Fibroblast of lung (primary cell): Measurements from ENCODE around the gene WDR45B. TPM values are rescaled to one million over a fixed set of nuclear protein-coding genes. Genes with fewer than 3 reads are reported as not detected.

Experiments used
- DNase-seq, 2 donors: peaks; one replicate each; pipeline versions ENCODE4 v3.0.0 to v3.0.0-alpha.2; 2010; ENCODE audit warnings: low read depth in 2 of 2
- H2AFZ ChIP-seq: 2 replicates; pipeline ENCODE4 v1.5.1; 2012; ENCODE audit warnings: low read length, control low read depth, inconsistent platforms
- H3K27ac ChIP-seq: 2 replicates; pipeline ENCODE4 v1.5.1; 2011; ENCODE audit warnings: low read length, control low read depth; ENCODE audit not compliant: insufficient read depth
- H3K27me3 ChIP-seq: 2 replicates; pipeline ENCODE4 v1.5.1; 2011; ENCODE audit warnings: mild to moderate bottlenecking, low read length; ENCODE audit not compliant: control insufficient read depth, insufficient read depth
- H3K36me3 ChIP-seq: 2 replicates; pipeline ENCODE4 v1.5.1; 2011; ENCODE audit warnings: low read length; ENCODE audit not compliant: control insufficient read depth, insufficient read depth
- H3K4me1 ChIP-seq: 2 replicates; pipeline ENCODE4 v1.5.1; 2011; ENCODE audit warnings: low read length; ENCODE audit not compliant: control insufficient read depth, insufficient read depth; ENCODE audit errors: extremely low read depth
- H3K4me2 ChIP-seq: 2 replicates; pipeline ENCODE4 v1.5.1; 2011; ENCODE audit warnings: low read length, control low read depth; ENCODE audit not compliant: insufficient read depth; ENCODE audit errors: extremely low read depth
- H3K4me3 ChIP-seq, 4 experiments: fragments of 200-600 bp in 1 of 4; sonication (generic) in 1 of 4; replicated peaks in 1 of 4; 2 replicates each; pipeline ENCODE4 v1.5.1; 2011 to 2016; ENCODE audit warnings: low read length in 4 of 4, low read depth in 3 of 4, mild to moderate bottlenecking in 3 of 4, control low read depth in 2 of 4, inconsistent platforms in 1 of 4, mixed read lengths in 1 of 4; ENCODE audit not compliant: insufficient read depth in 1 of 4; ENCODE audit errors: control extremely low read depth in 1 of 4
- H3K79me2 ChIP-seq: 2 replicates; pipeline ENCODE4 v1.5.1; 2012; ENCODE audit warnings: mild to moderate bottlenecking, low read length, inconsistent platforms; ENCODE audit not compliant: control insufficient read depth, insufficient read depth
- H3K9ac ChIP-seq: 2 replicates; pipeline ENCODE4 v1.5.1; 2011; ENCODE audit warnings: mild to moderate bottlenecking, low read length, control low read depth; ENCODE audit not compliant: insufficient read depth
- H3K9me3 ChIP-seq: 2 replicates; pipeline ENCODE4 v1.5.1; 2012; ENCODE audit warnings: low read depth, low read length; ENCODE audit not compliant: control insufficient read depth, insufficient read depth
- H4K20me1 ChIP-seq: 2 replicates; pipeline ENCODE4 v1.5.1; 2011; ENCODE audit warnings: low read length; ENCODE audit not compliant: control insufficient read depth, insufficient read depth; ENCODE audit errors: extremely low read depth
- CTCF ChIP-seq, 2 donors: IDR thresholded peaks in 1 of 2; conservative IDR thresholded peaks in 1 of 2; 1 replicate in 1 of 2; 2 replicates in 1 of 2; pipeline ENCODE4 v1.5.1; 2011 to 2012; ENCODE audit warnings: low read length in 2 of 2, control low read depth in 1 of 2, inconsistent platforms in 1 of 2, low read depth in 1 of 2, mild to moderate bottlenecking in 1 of 2
- EZH2 ChIP-seq: IDR thresholded peaks from 2 replicates; pipeline ENCODE4 v1.5.1; 2012; ENCODE audit warnings: low read length, control low read depth, mild to moderate bottlenecking; ENCODE audit errors: missing control alignments
- polyA plus RNA-seq, 2 donors: library from polyadenylated mRNA; depleted of rRNA in 1 of 2; stranded (reverse) in 1 of 2; unstranded in 1 of 2; fragments of >200 nt; gene quantifications; 2 replicates each; pipeline ENCODE4 v1.2.1, GENCODE V29; 2011 to 2012; ENCODE audit warnings: missing spikeins in 1 of 2
- total RNA-seq: library from RNA; depleted of rRNA; stranded (reverse); fragments of >200 nt; gene quantifications from 2 replicates; pipeline ENCODE4 v1.2.1, GENCODE V29; 2014

WDR45B gene
- total and polyA plus RNA-seq, 2 donors (not counting 1 experiment from before 2014, with no cell fraction given), result 66.2 to 95.2 TPM

DNA sequence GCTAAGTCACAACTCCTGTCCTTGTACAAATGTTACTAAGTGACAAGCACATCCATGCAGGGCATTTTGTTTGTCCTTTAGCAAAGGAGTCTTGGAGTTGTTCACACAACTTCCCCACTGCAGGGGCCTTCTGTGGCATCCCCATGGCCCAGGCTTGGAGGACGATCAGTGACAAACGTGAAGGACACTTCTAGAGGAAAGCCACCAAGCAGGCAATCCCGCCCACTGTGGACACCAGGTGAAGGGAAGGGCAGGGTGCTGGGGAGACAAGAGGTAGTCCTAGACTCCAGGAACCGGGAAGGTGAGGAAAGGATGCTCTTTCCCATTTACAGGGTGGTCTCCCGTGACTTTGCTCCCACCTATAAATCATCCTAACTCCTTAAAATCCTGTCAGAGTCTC lies 4.1 kb downstream of the WDR45B start:
- Histone ChIP-seq H3K9ac (no peak overlapping the region), H3K4me3 (no peak overlapping the region), H3K4me1 (peaks cover 6% of the 10 kb centered on the region), H3K27me3 (no peaks in the 10 kb centered on the region), H3K27ac (no peak overlapping the region), H3K4me2 (no peak overlapping the region), H2AFZ (no peak overlapping the region), H3K79me2 (peaks cover 82% of the 10 kb centered on the region), H3K36me3 (peaks cover 8% of the 10 kb centered on the region), H4K20me1 (no peaks in the 10 kb centered on the region), H3K9me3 (no peaks in the 10 kb centered on the region)
- no peak for DNase-seq
- TF ChIP-seq EZH2 (no peak), CTCF (conservative IDR thresholded peaks at IDR 0.05 in 1 of 2, IDR thresholded peaks at IDR 0.05 in 1 of 2; ENCODE audit: low read depth in 1 of 2, low read length in 2 of 2) (no peak)

DNA sequence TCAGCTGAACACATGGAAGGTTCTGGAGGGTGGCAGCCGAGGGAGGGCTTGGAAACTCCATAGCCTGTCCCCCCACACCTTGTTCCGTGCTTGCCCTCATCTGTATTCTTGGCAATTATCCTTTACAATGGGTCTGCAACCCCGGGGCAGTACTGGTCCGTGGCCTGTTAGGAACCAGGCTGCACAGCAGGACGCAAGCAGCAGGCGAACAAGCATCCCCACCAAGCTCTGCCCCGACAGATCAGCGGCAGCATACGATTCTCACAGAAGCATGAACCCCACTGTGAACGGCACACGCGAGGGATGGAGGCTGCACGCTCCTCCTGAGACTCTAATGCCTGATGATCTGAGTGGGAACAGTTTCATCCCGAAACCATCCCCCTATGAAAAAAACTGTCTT lies 6.2 kb downstream of the WDR45B start:
- H4K20me1 ChIP-seq, result peaks cover 1% of the 10 kb centered on the region

GRCh38 chr17:82640036-82640435 lies 8.2 kb downstream of the WDR45B start:
- Histone ChIP-seq H2AFZ (no peak overlapping the region), H3K27me3 (no peaks in the 10 kb centered on the region), H3K36me3 (peaks cover 8% of the 10 kb centered on the region), H3K9ac (no peak overlapping the region), H4K20me1 (peaks cover 1% of the 10 kb centered on the region), H3K4me3 (no peak overlapping the region), H3K4me2 (no peak overlapping the region), H3K27ac (no peak overlapping the region), H3K4me1 (no peaks in the 10 kb centered on the region), H3K79me2 (peaks cover 74% of the 10 kb centered on the region), H3K9me3 (no peaks in the 10 kb centered on the region)
- TF ChIP-seq CTCF (conservative IDR thresholded peaks at IDR 0.05 in 1 of 2, IDR thresholded peaks at IDR 0.05 in 1 of 2; ENCODE audit: low read depth in 1 of 2, low read length in 2 of 2), result no peak
- no peak for TF ChIP-seq EZH2
- DNase-seq, result no peak

More for the DNA sequence above, 6.2 kb downstream of the WDR45B start:
- H3K9me3 ChIP-seq, result no peaks in the 10 kb centered on the region
- DNase-seq, result no peak
- TF ChIP-seq CTCF (conservative IDR thresholded peaks at IDR 0.05 in 1 of 2, IDR thresholded peaks at IDR 0.05 in 1 of 2; ENCODE audit: low read depth in 1 of 2, low read length in 2 of 2), result no peak
- TF ChIP-seq EZH2, result no peak
- H3K36me3 ChIP-seq, result peaks cover 8% of the 10 kb centered on the region
- no peak overlapping the region for H3K4me2 ChIP-seq
- no peak overlapping the region for H3K9ac ChIP-seq
- H3K4me1 ChIP-seq, result peaks cover 6% of the 10 kb centered on the region
- no peak overlapping the region for H3K27ac ChIP-seq
- no peak overlapping the region for H3K4me3 ChIP-seq
- H3K27me3 ChIP-seq, result no peaks in the 10 kb centered on the region
- no peak overlapping the region for H2AFZ ChIP-seq
- peaks cover 86% of the 10 kb centered on the region for H3K79me2 ChIP-seq
